ENCODE data around the gene MTCH2.
A peak's percentile ranks its signal among the peaks of the same experiment; 100 is the strongest.

MTCH2 gene

GRCh38 chr11:47620836-47621378, 21.5 kb downstream of the MTCH2 start:
- TF ChIP-seq, protein P1, sequence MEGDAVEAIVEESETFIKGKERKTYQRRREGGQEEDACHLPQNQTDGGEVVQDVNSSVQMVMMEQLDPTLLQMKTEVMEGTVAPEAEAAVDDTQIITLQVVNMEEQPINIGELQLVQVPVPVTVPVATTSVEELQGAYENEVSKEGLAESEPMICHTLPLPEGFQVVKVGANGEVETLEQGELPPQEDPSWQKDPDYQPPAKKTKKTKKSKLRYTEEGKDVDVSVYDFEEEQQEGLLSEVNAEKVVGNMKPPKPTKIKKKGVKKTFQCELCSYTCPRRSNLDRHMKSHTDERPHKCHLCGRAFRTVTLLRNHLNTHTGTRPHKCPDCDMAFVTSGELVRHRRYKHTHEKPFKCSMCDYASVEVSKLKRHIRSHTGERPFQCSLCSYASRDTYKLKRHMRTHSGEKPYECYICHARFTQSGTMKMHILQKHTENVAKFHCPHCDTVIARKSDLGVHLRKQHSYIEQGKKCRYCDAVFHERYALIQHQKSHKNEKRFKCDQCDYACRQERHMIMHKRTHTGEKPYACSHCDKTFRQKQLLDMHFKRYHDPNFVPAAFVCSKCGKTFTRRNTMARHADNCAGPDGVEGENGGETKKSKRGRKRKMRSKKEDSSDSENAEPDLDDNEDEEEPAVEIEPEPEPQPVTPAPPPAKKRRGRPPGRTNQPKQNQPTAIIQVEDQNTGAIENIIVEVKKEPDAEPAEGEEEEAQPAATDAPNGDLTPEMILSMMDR (IDR thresholded peaks at IDR 0.05) = no peak

- TF ChIP-seq, protein P1 (IDR thresholded peaks at IDR 0.05) = no peak
These were observed 24.9 kb downstream of the MTCH2 start for GRCh38 chr11:47617417-47617809.

DNA sequence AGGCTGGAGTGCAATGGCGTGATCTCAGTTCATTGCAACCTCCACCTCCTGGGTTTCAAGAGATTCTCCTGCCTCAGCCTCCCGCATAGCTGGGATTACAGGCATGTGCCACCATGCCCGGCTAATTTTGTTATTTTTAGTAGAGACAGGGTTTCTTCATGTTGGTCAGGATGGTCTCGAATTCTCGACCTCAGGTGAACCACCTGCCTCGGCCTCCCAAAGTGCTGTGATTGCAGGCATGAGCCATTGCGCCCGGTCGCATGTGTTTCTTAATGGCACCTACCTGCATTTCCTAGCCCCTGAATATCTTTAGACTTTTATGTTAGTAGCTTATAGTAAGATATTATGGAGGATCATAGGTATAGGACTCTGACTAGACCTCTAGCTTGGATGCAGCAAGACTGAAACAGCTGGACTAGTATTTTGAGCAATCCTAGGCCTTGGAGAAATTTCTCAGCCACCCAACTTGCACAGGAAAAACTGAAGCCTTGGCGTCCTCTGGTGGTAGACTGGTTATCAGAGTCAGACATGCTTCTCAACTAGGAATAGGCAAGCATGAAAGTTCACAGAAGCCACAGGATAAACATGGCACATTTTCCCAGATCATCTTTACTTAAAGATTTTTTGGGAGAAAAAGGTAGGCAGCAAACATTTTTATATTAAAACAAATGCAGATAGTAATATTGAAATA, 25.5 kb downstream of the MTCH2 start:
- TF ChIP-seq, protein P1 (IDR thresholded peaks at IDR 0.05) = peak; percentile 30; the same call in 1 of the 2 replicates

GRCh38 chr11:47615249-47615648, 27.1 kb downstream of the MTCH2 start:
- TF ChIP-seq, protein P1 (IDR thresholded peaks at IDR 0.05) = no peak

DNA sequence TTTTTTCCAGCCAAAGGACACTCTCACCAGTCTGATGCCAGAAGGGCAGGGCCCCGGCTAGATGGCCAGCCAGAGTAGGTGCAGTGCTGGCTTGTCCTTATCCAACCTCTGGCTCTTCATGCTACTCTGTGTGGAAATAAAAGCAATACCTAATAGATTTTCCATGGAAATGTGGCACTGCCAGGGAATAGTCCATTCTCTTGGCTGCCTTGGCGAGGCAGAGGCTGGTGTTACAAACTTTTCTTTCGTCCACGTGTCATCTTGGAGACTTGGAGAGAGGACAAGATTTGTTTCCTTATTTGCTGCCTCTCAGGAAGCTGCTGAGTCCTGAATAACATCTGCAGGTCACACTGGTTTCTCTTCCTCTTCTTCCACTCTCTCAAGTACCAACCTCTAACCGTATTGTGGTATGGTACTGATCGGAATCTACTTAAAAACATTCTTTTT, 31.0 kb downstream of the MTCH2 start:
- TF ChIP-seq, protein P1 (IDR thresholded peaks at IDR 0.05) = no peak

- TF ChIP-seq, protein P1 (IDR thresholded peaks at IDR 0.05) = no peak
These were observed 32.7 kb downstream of the MTCH2 start for GRCh38 chr11:47609675-47610074.

DNA sequence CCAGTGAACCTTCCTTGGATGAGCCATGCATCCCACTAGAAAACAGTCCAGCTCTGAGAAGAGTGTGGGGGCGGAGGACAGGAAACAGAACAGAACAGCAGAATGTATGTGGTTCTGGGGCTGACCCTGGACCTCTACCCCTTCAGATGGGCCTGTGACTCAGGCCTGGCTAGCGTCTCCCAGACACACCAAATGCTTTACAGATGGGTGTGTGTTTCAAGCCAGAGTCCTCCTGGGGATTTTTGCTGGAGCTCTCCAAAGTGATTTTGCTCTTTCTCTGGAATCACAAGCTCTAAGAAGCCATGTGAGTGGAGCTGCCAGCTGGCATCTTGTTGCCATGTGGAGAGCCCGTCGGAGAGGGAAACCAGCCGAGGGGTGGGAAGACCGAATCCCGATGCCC, 35.0 kb downstream of the MTCH2 start:
- TF ChIP-seq, protein P1 (IDR thresholded peaks at IDR 0.05) = no peak

All from LNCAP (cell line).